Loucy (cell line): ENCODE measurements around the gene GCK.
"Not testable (repeated sequence)": the region's sequence is repeated elsewhere in the genome, so short reads cannot be mapped to it uniquely, and the experiment has no call there.

Source experiments
- H2AFZ ChIP-seq: fragments of 200-600 bp; sonication (generic); 2 replicates; pipeline ENCODE4 v1.6.0; 2016; ENCODE audit warnings: antibody characterized with exemption, mild to moderate bottlenecking, low read length, moderate library complexity
- H3F3A ChIP-seq: fragments of 200-600 bp; 2 replicates; pipeline ENCODE4 v1.6.0; 2016; ENCODE audit warnings: antibody characterized with exemption, low read depth, mild to moderate bottlenecking
- H3K27me3 ChIP-seq: fragments of 200-600 bp; sonication (generic); 2 replicates; pipeline ENCODE4 v1.6.1; 2014; ENCODE audit warnings: low read length, mild to moderate bottlenecking; ENCODE audit not compliant: insufficient read depth, poor library complexity, severe bottlenecking
- H3K36me3 ChIP-seq: fragments of 200-600 bp; sonication (generic); 2 replicates; pipeline ENCODE4 v1.6.1; 2016; ENCODE audit warnings: low read length; ENCODE audit not compliant: insufficient read depth
- H3K4me1 ChIP-seq: fragments of 200-600 bp; sonication (generic); 2 replicates; pipeline ENCODE4 v1.5.1; 2014; ENCODE audit warnings: low read length, mild to moderate bottlenecking; ENCODE audit not compliant: insufficient read depth, poor library complexity, severe bottlenecking
- H3K4me2 ChIP-seq: fragments of 200-600 bp; sonication (generic); 2 replicates; pipeline ENCODE4 v1.6.0; 2014; ENCODE audit warnings: antibody characterized with exemption, low read length, low read depth, mild to moderate bottlenecking; ENCODE audit not compliant: poor library complexity, severe bottlenecking
- H3K4me3 ChIP-seq: fragments of 200-600 bp; sonication (generic); 2 replicates; pipeline ENCODE4 v1.5.1; 2014; ENCODE audit warnings: low read length, mild to moderate bottlenecking, mixed read lengths; ENCODE audit not compliant: poor library complexity, severe bottlenecking
- H3K79me2 ChIP-seq: fragments of 200-600 bp; sonication (generic); 2 replicates; pipeline ENCODE4 v1.6.1; 2014; ENCODE audit warnings: low read length; ENCODE audit not compliant: insufficient read depth
- H3K9ac ChIP-seq: fragments of 200-600 bp; sonication (generic); 2 replicates; pipeline ENCODE4 v1.6.0; 2014; ENCODE audit warnings: mild to moderate bottlenecking, low read depth, low read length, moderate library complexity; ENCODE audit not compliant: poor library complexity, severe bottlenecking
- H3K9me2 ChIP-seq: fragments of 200-600 bp; sonication (generic); replicated peaks from 2 replicates; pipeline ENCODE4 v1.6.1; 2016; ENCODE audit warnings: low read depth, low read length, mixed read lengths
- H3K9me3 ChIP-seq: fragments of 200-600 bp; sonication (generic); 2 replicates; pipeline ENCODE4 v1.6.1; 2014; ENCODE audit warnings: mild to moderate bottlenecking, antibody characterized with exemption, low read length, low read depth; ENCODE audit not compliant: insufficient read depth
- H4K20me1 ChIP-seq: fragments of 200-600 bp; sonication (generic); 2 replicates; pipeline ENCODE4 v1.6.0; 2014; ENCODE audit warnings: antibody characterized with exemption, low read length, mild to moderate bottlenecking; ENCODE audit not compliant: insufficient read depth, poor library complexity, severe bottlenecking
- EZH2phosphoT487 ChIP-seq: fragments of 200-600 bp; IDR thresholded peaks from 2 replicates; pipeline ENCODE4 v1.6.1; 2018; ENCODE audit warnings: antibody characterized with exemption, mild to moderate bottlenecking, moderate library complexity, borderline replicate concordance
- TF ChIP-seq, protein P1 (sequence below): fragments of 200-600 bp; sonication (generic); conservative IDR thresholded peaks from 2 replicates; pipeline ENCODE4 v1.5.1; 2014; ENCODE audit warnings: mild to moderate bottlenecking, antibody characterized with exemption, low read length

Gene GCK

DNA sequence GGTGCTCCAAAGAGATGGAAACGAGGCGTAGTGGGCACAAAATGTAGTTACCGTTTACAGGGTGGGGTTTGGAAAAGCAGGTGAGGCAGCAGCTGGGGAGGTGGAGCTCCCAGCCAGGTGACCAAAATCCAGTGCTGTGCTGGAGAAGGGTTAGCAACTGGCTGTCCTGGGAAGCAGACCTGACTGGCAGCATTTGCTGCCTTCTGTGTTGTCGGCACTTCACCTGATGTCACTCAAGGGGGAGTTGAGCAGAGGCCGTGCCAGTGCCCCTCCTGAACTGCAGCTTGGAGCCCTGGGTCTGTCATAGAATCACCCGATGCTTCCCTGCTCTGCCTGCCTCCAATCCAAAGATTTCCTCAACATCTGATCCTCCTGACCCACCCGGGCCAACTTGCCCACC is 12.8 kb downstream of the GCK start:
- no peaks in the 10 kb centered on the region for H3F3A ChIP-seq
- H3K79me2 ChIP-seq, result no peaks in the 10 kb centered on the region
- no peak for TF ChIP-seq EZH2phosphoT487
- TF ChIP-seq, protein P1, sequence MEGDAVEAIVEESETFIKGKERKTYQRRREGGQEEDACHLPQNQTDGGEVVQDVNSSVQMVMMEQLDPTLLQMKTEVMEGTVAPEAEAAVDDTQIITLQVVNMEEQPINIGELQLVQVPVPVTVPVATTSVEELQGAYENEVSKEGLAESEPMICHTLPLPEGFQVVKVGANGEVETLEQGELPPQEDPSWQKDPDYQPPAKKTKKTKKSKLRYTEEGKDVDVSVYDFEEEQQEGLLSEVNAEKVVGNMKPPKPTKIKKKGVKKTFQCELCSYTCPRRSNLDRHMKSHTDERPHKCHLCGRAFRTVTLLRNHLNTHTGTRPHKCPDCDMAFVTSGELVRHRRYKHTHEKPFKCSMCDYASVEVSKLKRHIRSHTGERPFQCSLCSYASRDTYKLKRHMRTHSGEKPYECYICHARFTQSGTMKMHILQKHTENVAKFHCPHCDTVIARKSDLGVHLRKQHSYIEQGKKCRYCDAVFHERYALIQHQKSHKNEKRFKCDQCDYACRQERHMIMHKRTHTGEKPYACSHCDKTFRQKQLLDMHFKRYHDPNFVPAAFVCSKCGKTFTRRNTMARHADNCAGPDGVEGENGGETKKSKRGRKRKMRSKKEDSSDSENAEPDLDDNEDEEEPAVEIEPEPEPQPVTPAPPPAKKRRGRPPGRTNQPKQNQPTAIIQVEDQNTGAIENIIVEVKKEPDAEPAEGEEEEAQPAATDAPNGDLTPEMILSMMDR, result no peak
- H3K36me3 ChIP-seq, result no peaks in the 10 kb centered on the region
- H3K4me3 ChIP-seq, result no peak overlapping the region
- H3K9me3 ChIP-seq, result no peaks in the 10 kb centered on the region
- H3K4me2 ChIP-seq, result no peak overlapping the region
- no peak overlapping the region for H2AFZ ChIP-seq
- no peaks in the 10 kb centered on the region for H3K4me1 ChIP-seq
- H4K20me1 ChIP-seq, result no peaks in the 10 kb centered on the region
- no peaks in the 10 kb centered on the region for H3K9me2 ChIP-seq
- no peaks in the 10 kb centered on the region for H3K27me3 ChIP-seq
- no peak overlapping the region for H3K9ac ChIP-seq

DNA sequence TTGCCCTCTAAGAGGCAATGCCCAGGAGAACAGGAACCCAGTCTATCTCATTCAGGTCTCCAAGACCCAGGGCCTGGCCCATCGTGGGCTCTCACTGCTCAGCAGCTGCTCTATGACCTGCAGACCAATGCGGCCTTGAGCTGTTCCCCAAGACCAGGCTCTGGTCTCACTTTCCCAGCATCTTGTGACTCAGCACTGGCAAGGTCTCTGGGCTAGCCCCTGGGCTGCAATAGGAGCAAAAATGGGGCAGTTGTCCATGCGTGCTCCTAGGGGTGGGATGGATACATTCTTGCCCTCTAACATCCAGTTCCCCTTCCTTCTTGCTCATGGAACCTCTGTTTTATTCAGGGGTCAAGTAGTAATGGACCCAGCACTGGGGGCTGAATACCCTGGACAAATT is 13.5 kb downstream of the GCK start:
- Histone ChIP-seq H3F3A (no peaks in the 10 kb centered on the region), H3K9ac (no peak overlapping the region), H3K36me3 (no peaks in the 10 kb centered on the region), H3K79me2 (no peaks in the 10 kb centered on the region), H3K4me2 (no peak overlapping the region), H3K4me3 (no peak overlapping the region), H3K9me2 (no peaks in the 10 kb centered on the region), H3K4me1 (no peaks in the 10 kb centered on the region), H3K9me3 (no peaks in the 10 kb centered on the region), H4K20me1 (no peaks in the 10 kb centered on the region), H2AFZ (no peak overlapping the region), H3K27me3 (no peaks in the 10 kb centered on the region)
- TF ChIP-seq, protein P1, result no peak
- TF ChIP-seq EZH2phosphoT487, result no peak

DNA sequence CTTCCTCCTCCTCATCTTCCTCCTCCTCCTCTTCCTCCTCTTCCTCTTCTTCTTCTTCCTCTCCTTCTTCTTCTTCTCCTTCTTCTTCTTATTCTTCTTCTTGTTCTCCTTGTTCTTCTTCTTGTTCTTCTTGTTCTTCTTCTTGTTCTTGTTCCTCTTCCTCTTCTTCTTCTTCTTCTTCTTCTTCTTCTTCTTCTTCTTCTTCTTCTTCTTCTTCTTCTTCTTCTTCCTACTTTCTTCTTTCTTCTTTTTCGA is 14.6 kb downstream of the GCK start:
- not testable (repeated sequence) for H3K9me2 ChIP-seq, H3K36me3 ChIP-seq, H3K79me2 ChIP-seq, H3K27me3 ChIP-seq, H3F3A ChIP-seq, H2AFZ ChIP-seq, H3K4me3 ChIP-seq, H3K4me1 ChIP-seq, H4K20me1 ChIP-seq, H3K4me2 ChIP-seq, H3K9ac ChIP-seq, H3K9me3 ChIP-seq

DNA sequence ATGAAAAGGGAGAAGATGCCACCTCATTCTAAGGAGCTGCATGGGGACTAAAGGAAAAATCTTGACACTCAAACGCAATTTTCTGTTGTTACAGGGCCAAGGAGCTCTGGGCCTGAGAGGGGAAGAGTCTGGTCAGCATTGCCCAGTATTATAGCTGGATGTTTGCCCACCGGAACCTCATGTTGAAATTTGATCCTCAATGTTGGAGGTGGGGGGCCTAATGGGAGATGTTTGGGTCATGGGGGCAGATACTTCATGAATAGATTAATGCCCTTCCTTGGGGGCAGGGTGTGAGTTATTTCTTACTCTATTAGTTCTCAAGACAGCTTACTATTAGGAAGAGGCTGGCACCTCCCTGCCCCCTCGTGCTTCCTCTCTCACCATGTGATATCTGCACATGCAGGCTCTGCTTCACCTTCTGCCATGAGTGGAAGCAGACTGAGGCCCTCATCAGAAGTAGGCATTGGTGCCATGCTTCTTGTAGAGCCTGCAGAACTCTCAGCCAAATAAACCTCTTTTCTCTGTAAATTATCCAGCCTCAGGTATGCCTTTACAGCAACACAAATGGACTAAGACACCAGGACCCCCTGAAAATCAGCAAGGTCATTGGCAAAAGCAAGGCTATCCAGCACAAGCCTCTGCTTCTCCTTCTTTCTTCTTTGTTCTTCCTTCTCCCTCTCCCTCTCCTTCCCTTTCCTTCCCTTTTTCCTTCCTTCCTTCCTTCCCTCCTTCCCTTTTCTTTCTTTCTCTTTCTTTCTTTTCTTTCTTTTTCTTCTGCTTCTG is 15.1 kb downstream of the GCK start:
- Histone ChIP-seq H3K4me1 (no peaks in the 10 kb centered on the region), H4K20me1 (no peaks in the 10 kb centered on the region), H3K36me3 (no peaks in the 10 kb centered on the region), H3K9me3 (no peaks in the 10 kb centered on the region), H3K27me3 (no peaks in the 10 kb centered on the region), H3K4me3 (no peak overlapping the region), H3K4me2 (no peak overlapping the region), H2AFZ (no peak overlapping the region), H3K9me2 (no peaks in the 10 kb centered on the region), H3K79me2 (no peaks in the 10 kb centered on the region), H3K9ac (no peak overlapping the region), H3F3A (no peaks in the 10 kb centered on the region)
- TF ChIP-seq, protein P1, result no peak
- no peak for TF ChIP-seq EZH2phosphoT487
